ENCODE data around the gene ARHGAP10.

- TF ChIP-seq CTCF (IDR thresholded peaks at IDR 0.05), result no peak
- TF ChIP-seq POLR2A (IDR thresholded peaks at IDR 0.05), result no peak
Observed at GRCh38 chr4:147793569-147794313, 61.9 kb downstream of the ARHGAP10 start.

Data from esophagus squamous epithelium (tissue), 4 donors.